Endodermal cell (in vitro differentiated cells): ENCODE measurements around the gene SPRR3. TPM values are rescaled to one million over a fixed set of nuclear protein-coding genes. Genes with fewer than 3 reads are reported as not detected.

Experiments
- DNase-seq: peaks from one replicate; pipeline ENCODE4 v3.0.0-alpha.2; 2017
- H3K27ac ChIP-seq: 2 replicates; pipeline ENCODE4 v1.5.1; 2013; ENCODE audit warnings: mild to moderate bottlenecking, low read depth, low read length, moderate library complexity
- H3K27me3 ChIP-seq: 2 replicates; pipeline ENCODE4 v1.6.1; 2013; ENCODE audit warnings: mild to moderate bottlenecking, low read length, moderate library complexity; ENCODE audit not compliant: insufficient read depth, control insufficient read depth, poor library complexity, severe bottlenecking
- H3K36me3 ChIP-seq: 2 replicates; pipeline ENCODE4 v1.7.0; 2013; ENCODE audit warnings: mild to moderate bottlenecking, low read length, moderate library complexity; ENCODE audit not compliant: control insufficient read depth, insufficient read depth
- H3K4me1 ChIP-seq: one replicate; pipeline ENCODE4 v1.7.0; 2013; ENCODE audit warnings: low read length; ENCODE audit not compliant: control insufficient read depth, insufficient read depth
- H3K4me3 ChIP-seq: 2 replicates; pipeline ENCODE4 v1.5.1; 2013; ENCODE audit warnings: mild to moderate bottlenecking, low read length, moderate library complexity
- H3K9ac ChIP-seq: 2 replicates; pipeline ENCODE4 v1.6.1; 2013; ENCODE audit warnings: mild to moderate bottlenecking, low read length, moderate library complexity; ENCODE audit not compliant: poor library complexity, severe bottlenecking; ENCODE audit errors: extremely low read depth
- H3K9me3 ChIP-seq: 2 replicates; pipeline ENCODE4 v1.6.1; 2013; ENCODE audit warnings: mild to moderate bottlenecking, low read length, moderate library complexity; ENCODE audit not compliant: control insufficient read depth
- H3K27ac Mint-ChIP-seq: 2 replicates; pipeline ENCODE4 v1.8.0; 2020; ENCODE audit warnings: mixed read lengths
- H3K27me3 Mint-ChIP-seq: 2 replicates; pipeline ENCODE4 v1.8.0; 2021; ENCODE audit warnings: mild to moderate bottlenecking, mixed read lengths; ENCODE audit not compliant: insufficient read depth
- H3K36me3 Mint-ChIP-seq: 2 replicates; pipeline ENCODE4 v1.8.0; 2020; ENCODE audit warnings: low read depth, mixed read lengths
- H3K4me1 Mint-ChIP-seq: 2 replicates; pipeline ENCODE4 v1.8.0; 2020; ENCODE audit warnings: mixed read lengths
- H3K4me3 Mint-ChIP-seq: 2 replicates; pipeline ENCODE4 v1.8.0; 2020; ENCODE audit warnings: mild to moderate bottlenecking, moderate library complexity, mixed read lengths
- H3K9me3 Mint-ChIP-seq: 2 replicates; pipeline ENCODE4 v1.8.0; 2020; ENCODE audit warnings: mild to moderate bottlenecking, mixed read lengths
- WGBS, 2 experiments: methylation state at CpG; one replicate each; pipeline versions ENCODE4 v1.1.5 to v1.1.7; 2013; ENCODE audit warnings: missing lambda C conversion rate in 2 of 2, mixed read lengths in 1 of 2; ENCODE audit not compliant: insufficient coverage in 1 of 2, insufficient read length in 1 of 2; 5-methylcytosine and 5-hydroxymethylcytosine counted together
- total RNA-seq, 2 donors: library from RNA; stranded (reverse); fragmentation: NEBNext Ultra II Directional in 1 of 2; extraction: Animal tissue kit (Norgen Biotek cat#: 25700) in 1 of 2; gene quantifications; 2 replicates in 1 of 2; 3 replicates in 1 of 2; pipeline ENCODE4 v1.2.1, GENCODE V29; 2021
- TF ChIP-seq, protein P1 (sequence below): fragments of 200-600 bp; sonication (generic); conservative IDR thresholded peaks from 2 replicates; pipeline ENCODE4 v1.5.0; 2021; ENCODE audit warnings: antibody characterized with exemption, mild to moderate bottlenecking

SPRR3 gene
- total RNA-seq, 2 donors from 2014 or later = not detected

DNA sequence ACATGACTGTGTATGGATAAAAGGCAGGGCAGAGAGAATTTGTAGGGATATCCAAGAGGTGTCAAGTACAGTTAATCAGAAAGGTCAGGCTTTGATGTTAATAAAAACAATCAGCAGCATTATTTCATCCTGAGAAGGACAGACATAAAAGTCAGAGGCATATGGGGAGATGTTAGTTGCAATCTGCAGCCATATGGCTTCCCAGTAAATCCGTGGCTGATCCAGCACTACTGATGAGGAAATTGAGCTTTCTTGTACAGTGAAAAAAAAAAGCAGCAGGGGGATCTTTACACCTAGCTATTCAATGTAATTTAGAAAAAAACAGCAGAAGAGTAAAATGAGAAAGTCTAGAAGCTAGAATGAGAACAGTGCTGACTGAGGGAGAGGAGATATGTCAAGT, 27.2 kb downstream of the SPRR3 start:
- H3K27ac Mint-ChIP-seq = no peak overlapping the region
- H3K4me1 ChIP-seq = no peaks in the 10 kb centered on the region
- no peaks in the 10 kb centered on the region for H3K27me3 Mint-ChIP-seq

DNA sequence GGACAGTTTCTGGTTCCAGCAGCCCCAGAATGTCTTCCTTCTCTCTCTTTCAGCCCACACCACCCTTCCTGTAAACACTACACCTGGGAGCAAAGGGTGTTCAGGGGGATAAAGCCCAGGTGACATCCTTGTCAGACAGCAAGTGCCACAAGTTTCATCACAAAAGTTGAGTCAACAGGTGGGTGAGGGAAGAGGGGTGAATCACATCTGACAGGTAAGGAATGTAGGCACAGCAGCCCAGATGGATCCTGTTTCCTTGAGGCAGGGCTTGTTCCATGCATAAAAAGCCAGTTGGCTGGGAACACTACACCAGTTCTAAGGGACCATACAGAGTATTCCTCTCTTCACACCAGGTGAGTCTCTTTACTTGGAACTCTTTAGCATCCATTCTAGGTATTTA, 29.3 kb downstream of the SPRR3 start, which contains the start of gene SPRR1B:
TSS of gene SPRR1B (plus strand) at position 309 of the 400 bp plus-strand sequence. CDS start 1,143 bp downstream, outside the sequence.
- Histone ChIP-seq H3K4me1 (no peaks in the 10 kb centered on the region), H3K36me3 (no peaks in the 10 kb centered on the region), H3K4me3 (no peak within 1 kb of the TSS), H3K27ac (no peak within 1 kb of the TSS), H3K27me3 (no peaks in the 10 kb centered on the region), H3K9me3 (no peaks in the 10 kb centered on the region), H3K9ac (no peak within 1 kb of the TSS)
- TF ChIP-seq, protein P1, sequence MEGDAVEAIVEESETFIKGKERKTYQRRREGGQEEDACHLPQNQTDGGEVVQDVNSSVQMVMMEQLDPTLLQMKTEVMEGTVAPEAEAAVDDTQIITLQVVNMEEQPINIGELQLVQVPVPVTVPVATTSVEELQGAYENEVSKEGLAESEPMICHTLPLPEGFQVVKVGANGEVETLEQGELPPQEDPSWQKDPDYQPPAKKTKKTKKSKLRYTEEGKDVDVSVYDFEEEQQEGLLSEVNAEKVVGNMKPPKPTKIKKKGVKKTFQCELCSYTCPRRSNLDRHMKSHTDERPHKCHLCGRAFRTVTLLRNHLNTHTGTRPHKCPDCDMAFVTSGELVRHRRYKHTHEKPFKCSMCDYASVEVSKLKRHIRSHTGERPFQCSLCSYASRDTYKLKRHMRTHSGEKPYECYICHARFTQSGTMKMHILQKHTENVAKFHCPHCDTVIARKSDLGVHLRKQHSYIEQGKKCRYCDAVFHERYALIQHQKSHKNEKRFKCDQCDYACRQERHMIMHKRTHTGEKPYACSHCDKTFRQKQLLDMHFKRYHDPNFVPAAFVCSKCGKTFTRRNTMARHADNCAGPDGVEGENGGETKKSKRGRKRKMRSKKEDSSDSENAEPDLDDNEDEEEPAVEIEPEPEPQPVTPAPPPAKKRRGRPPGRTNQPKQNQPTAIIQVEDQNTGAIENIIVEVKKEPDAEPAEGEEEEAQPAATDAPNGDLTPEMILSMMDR = no peak
- H3K9me3 Mint-ChIP-seq = peaks cover 5% of the 10 kb centered on the region
- no peaks in the 10 kb centered on the region for H3K27me3 Mint-ChIP-seq
- peaks cover 14% of the 10 kb centered on the region for H3K4me1 Mint-ChIP-seq
- DNase-seq = no peak
- no peaks in the 10 kb centered on the region for H3K36me3 Mint-ChIP-seq
- H3K4me3 Mint-ChIP-seq = no peak within 1 kb of the TSS
- no peak within 1 kb of the TSS for H3K27ac Mint-ChIP-seq

More for the DNA sequence above, 27.2 kb downstream of the SPRR3 start:
- no peaks in the 10 kb centered on the region for H3K36me3 ChIP-seq
- H3K4me1 Mint-ChIP-seq = peaks cover 11% of the 10 kb centered on the region
- H3K9me3 ChIP-seq = no peaks in the 10 kb centered on the region
- no peak overlapping the region for H3K9ac ChIP-seq
- 36 to 50% methylated on average over 1 of the region's 1 CpG for WGBS, 2 experiments
- no peak for DNase-seq
- no peak overlapping the region for H3K4me3 ChIP-seq
- H3K27ac ChIP-seq = no peak overlapping the region
- no peaks in the 10 kb centered on the region for H3K36me3 Mint-ChIP-seq
- H3K4me3 Mint-ChIP-seq = no peak overlapping the region
- H3K9me3 Mint-ChIP-seq = peaks cover 5% of the 10 kb centered on the region
- TF ChIP-seq, protein P1 = no peak
- no peaks in the 10 kb centered on the region for H3K27me3 ChIP-seq

DNA sequence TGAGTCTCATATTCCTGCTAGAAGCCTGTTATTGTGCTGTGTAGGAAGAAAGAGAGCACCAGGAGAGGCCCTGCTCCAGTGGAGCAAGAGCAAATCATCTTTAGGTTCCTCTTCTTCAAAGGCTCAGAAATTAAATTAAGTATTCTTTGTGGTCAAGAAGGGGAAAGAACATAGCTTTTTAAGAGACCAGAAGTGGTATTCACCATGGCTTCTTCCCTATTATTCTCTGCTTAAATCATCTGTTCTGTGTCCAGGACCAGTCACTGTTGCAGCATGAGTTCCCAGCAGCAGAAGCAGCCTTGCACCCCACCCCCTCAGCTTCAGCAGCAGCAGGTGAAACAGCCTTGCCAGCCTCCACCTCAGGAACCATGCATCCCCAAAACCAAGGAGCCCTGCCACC, 30.5 kb downstream of the SPRR3 start:
- H3K4me1 Mint-ChIP-seq = peaks cover 14% of the 10 kb centered on the region
- no peaks in the 10 kb centered on the region for H3K27me3 Mint-ChIP-seq
- Histone ChIP-seq H3K9ac (no peak overlapping the region), H3K27ac (no peak overlapping the region), H3K36me3 (no peaks in the 10 kb centered on the region), H3K27me3 (no peaks in the 10 kb centered on the region), H3K4me1 (no peaks in the 10 kb centered on the region), H3K4me3 (no peak overlapping the region), H3K9me3 (no peaks in the 10 kb centered on the region)
- TF ChIP-seq, protein P1 = no peak
- H3K4me3 Mint-ChIP-seq = no peak overlapping the region
- H3K27ac Mint-ChIP-seq = no peak overlapping the region
- no peak for DNase-seq
- H3K9me3 Mint-ChIP-seq = peaks cover 5% of the 10 kb centered on the region
- no peaks in the 10 kb centered on the region for H3K36me3 Mint-ChIP-seq
